Activated CD4-positive, CD25-positive, alpha-beta regulatory T cell (primary cell): ENCODE data around the gene PDGFRB.

Source experiments
- DNase-seq, 4 experiments: peaks; one replicate each; lab custom pipeline; 2025; lab: John Stamatoyannopoulos, UW

Gene PDGFRB

GRCh38 chr5:150144246-150144801 is 11.3 kb downstream of the PDGFRB start:
- no peak for DNase-seq

DNA sequence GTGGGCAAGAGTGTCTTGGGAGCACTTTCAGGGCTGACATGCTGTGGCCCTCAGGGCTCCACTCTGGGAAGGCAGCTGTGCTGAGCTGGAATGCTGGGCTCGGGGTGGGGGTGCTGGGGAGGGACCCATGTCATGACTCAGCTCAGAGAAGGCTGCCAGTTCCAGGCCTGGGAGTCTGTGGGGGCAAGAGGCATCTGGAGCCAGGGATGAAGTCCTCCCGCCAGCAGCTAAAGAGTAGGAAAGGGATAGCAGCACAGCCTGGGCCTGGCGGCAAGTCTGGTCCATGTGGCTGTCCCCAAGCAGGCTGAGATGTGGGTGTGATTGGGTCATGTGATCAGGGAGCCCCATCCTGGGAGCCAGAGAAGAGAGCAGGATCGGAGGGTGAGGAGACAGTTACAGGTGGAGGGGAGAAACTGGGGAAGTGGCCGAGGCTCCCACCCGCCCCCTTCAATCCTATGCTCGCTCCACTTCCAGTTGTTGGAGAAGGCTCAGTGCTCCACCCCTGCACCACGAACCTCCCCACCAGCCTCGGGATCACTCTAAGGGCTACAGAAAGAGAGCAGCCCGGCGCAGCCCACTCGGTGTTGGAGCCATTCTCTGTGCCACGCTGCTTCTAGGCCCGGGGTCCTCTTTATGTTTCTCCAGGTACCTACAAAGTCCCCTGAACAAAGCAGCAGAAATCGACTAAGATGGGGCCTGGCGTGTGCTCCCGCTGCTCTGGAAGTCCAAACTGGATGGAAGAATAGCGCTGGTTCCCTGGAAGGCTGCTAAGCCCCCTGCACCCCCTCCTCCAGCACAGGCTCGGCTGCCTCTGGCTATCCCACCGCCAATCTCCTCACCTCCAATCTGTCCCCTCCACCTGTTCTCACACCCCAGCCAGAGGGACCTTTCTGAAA is 12.0 kb downstream of the PDGFRB start:
- no peak for DNase-seq

DNA sequence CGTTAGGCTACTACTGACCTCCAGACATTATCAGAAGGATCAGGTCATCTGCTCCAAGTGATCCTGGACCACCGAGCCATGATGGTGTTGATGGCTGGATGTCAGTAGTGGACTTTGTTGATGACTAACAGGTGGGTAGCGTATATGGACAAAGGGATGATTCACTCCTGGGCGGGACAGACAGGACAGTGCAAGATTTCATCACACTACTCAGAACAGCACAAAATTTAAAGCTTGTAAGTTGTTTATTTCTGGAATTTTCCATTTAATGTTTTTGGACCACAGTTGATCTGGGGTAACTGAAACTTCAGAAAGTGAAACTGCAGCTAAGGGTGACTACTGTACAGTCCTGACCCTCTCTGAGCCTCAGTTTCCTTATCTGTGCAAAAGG is 12.7 kb downstream of the PDGFRB start:
- no peak for DNase-seq

GRCh38 chr5:150142185-150142958 is 13.3 kb downstream of the PDGFRB start:
- DNase-seq = no peak

DNA sequence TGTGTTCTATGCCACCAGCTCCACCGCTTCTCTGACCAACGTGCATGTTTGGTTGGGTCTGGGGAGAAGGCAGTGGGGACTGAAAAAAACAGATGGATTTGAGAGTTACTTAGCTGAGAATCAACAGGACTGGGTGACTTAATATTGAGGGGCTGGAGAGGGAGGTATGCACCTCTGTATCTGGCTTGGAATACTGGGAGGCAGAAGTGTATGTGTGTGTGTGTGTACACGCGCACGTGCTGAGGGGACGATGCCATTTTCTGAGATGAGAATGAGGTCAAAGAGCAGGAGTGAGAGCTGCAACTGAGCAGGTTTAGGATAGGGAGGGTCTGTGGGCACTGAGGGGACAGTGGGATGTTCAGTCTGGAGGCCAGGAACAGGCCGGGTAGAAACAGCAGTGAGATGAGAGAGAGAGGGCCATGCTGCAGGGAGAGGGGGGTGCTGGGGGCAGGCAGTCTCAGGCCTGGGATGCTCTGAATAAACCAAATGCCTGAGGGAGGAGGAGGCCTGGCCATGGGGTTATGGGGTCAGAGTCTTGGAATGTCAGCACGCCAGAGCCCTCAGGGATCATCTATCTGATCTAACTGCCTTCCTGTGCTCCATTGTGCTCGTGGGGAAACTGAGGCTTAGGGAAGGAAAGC is 14.0 kb downstream of the PDGFRB start:
- DNase-seq = no peak

- no peak for DNase-seq
Observed at GRCh38 chr5:150140830-150141229, 14.8 kb downstream of the PDGFRB start.

- no peak for DNase-seq
Observed at GRCh38 chr5:150139334-150139733, 16.3 kb downstream of the PDGFRB start.

- no peak for DNase-seq
Observed at GRCh38 chr5:150138551-150139265, 16.9 kb downstream of the PDGFRB start.

GRCh38 chr5:150137997-150138396 is 17.6 kb downstream of the PDGFRB start:
- DNase-seq = no peak

DNA sequence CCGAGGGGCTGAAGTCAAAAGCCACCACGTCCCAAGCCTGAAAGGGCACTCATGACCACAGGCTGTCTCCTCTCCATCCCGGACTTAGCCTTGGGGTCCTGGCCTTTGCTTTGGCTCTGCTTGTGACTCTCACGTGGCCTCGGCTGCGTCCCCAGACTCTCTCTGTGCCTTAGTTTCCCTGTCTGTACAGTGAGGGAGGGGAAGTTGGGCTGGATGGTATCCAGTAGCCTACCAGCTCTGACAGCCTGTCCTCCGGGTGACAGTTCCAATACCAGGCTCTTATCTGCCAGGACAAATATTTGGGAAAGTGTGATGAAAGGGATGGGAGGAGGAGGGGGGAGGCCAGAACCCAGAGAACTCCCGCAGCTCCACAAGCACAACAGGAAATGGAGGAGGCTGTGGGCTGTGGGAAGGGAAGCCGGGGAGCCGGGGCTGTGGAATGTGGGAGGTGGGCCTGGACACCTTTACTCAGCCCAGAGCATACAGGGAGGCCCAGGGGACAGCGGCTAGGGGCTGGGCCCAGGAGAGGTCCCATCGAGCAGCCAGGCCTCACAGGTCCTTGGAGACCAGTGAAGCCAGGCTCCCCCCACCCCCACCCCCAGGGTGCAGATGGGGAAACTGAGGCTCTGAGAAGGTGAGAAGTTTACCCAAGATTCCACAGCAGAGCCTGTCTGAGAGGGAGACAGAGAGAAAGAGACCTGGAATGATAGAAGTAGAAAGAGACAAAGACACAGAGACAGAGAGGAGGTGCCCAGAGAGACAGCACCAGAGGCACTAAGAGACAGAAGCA is 18.3 kb downstream of the PDGFRB start:
- no peak for DNase-seq

- no peak for DNase-seq
Observed at GRCh38 chr5:150136305-150137167, 19.1 kb downstream of the PDGFRB start.

DNA sequence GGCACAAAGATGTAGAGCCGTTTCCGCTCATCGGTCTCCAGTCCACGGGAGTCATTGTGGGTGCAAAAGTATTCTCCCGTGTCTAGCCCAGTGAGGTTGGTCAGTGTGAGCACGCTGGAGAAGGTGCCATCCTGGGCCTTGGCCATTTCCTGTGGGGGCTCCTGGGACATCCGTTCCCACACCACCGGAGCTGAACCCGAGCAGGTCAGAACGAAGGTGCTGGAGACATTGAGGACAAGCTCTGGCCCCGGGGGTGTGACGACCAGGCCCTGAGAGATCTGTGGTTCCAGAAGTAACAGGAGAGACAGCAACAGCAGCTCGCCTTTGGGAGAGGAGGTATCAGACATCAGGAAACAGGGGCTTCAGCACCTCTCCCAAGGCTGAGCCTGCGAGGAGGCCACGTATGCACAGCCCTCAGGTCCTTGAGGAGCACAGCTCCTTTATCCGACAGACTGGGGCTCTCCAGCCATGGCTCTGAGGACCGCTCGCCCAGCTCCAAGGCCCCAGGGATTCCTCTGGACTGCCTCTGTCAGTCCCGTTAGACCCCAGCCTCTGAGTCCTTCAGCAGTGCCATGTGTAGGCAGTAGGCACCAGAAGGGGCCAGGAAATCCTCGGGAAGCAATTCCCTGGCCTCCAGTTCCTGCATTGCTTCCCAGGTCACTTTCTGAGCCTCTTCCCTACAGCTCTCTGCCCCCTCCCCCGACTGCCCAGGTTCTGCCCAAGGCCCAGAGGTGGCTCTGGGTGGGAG is 19.9 kb downstream of the PDGFRB start:
- DNase-seq = no peak

DNA sequence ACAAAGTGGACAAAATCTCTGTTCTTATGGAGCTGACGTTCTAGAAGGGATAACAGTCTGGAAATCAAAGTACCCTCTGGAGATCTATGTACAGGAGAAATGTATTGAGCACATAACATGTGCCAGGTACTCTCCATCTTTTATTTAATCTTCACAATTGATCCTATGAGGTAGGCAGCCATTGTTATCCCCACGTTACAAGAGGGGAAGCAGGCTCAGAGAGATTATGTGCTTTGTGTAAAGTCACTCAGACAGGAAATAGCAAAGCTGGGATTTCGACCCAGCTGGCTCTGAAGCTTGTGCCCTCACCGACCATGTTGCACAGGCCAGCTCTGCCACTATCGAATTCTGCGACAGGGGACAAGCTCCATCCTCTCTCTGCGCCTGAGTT is 21.5 kb downstream of the PDGFRB start:
- DNase-seq = no peak

- DNase-seq = no peak
Observed at GRCh38 chr5:150133581-150134197, 22.0 kb downstream of the PDGFRB start.

- DNase-seq = no peak
Observed at GRCh38 chr5:150132740-150133139, 22.9 kb downstream of the PDGFRB start.

DNA sequence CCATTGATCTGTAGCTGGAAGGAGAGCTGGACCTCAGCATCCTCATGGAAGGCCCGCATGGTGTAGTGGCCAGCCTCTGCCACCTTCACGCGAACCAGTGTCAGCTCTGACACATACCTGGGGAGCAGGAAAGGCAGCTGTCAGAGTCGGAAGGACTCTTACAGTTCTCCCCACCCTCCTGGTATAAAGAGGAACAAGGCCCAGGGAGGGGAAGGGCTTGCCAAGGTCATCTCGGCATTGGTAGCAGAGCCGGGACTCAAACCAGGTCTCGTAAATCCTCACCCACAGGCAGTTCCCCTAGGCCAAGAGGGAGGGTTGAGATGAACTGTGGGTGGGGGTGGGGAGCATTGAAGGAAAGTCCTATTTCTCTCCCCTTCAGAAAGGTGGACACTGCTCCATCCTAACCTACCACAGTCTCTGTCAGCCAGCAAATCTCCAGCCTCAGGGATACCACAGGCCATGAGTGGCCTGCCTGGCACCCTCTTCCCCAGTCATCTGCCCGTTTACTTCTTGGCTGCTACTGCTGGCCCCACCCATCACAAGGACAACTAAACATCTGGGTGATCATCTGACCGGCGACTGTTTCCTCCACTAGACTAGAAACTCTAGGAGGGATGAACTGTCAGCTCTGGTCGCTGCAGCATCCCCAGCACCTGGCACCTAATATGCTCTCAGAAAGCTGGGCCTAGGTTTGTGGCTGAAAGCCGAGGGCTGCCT is 23.5 kb downstream of the PDGFRB start:
- DNase-seq = no peak

DNA sequence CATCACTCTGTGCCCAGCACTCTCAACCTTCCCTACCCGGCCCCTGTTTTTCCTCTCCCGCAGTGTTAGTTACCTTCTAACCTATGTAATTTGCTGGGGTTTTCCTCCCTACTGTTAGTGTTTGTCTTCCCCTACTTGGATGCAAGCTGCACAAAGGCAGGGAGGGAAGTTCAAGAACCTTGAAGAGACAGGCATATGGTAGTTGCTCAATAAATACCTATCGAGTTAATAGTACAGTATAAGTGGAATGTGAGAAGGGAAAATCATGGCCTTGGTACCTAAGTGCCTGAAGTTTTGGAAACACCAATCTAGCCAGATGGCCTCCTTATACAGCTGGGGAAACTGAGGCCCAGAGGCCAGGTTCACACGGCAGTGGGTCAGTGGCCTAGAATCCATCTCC is 24.2 kb downstream of the PDGFRB start:
- no peak for DNase-seq

DNA sequence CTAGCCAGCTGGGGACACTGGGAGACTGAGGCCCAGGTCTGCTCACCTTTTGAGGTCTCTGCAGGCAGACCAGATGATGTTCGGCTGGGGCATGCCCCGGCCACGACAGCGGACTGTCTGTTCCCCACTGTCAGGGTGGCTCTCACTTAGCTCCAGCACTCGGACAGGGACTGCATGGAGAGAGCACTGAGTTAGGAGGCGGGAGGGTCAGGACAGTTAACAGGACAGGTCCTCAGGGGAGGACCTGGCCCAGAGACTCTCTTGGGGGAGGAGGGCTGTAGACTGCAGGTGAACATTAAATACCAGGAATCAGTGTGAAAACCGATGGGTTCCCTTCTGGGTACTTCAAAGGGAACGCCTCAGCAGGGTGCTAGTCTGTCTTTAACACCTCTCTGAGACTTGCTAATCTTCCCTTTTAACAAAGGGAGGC is 25.1 kb downstream of the PDGFRB start:
- no peak for DNase-seq
